Body of pancreas (tissue), 4 donors: ENCODE data around the gene LIF.

ENCODE experiments used
- CTCF ChIP-seq, 7 experiments: fragments of 450-650 bp in 4 of 7; fragments of 200-600 bp in 3 of 7; sonication (generic) in 3 of 7; IDR thresholded peaks; one replicate each; pipeline ENCODE4 v1.5.1; 2016 to 2019; ENCODE audit warnings: antibody characterized with exemption in 7 of 7
- POLR2A ChIP-seq, 3 donors: fragments of 450-650 bp; IDR thresholded peaks; one replicate each; pipeline ENCODE4 v1.6.1; 2016; ENCODE audit warnings: antibody characterized with exemption in 3 of 3, mild to moderate bottlenecking in 2 of 3

- no peak for TF ChIP-seq CTCF (IDR thresholded peaks at IDR 0.05)
- TF ChIP-seq POLR2A (IDR thresholded peaks at IDR 0.05) = no peak
Observed at GRCh38 chr22:30217698-30218560, 28.6 kb downstream of the LIF start.
